CD4-positive, alpha-beta T cell (primary cell): ENCODE results near the gene ZNF879. TPM values are rescaled to one million over a fixed set of nuclear protein-coding genes. Genes with fewer than 3 reads are reported as not detected.

ENCODE experiments used
- ATAC-seq: fragments of 200-7000 bp; cut with Tn5 transposase; one replicate; pipeline ENCODE4 v1.10.0; 2022; ENCODE audit warnings: mild to moderate bottlenecking; ENCODE audit not compliant: poor library complexity
- CTCF ChIA-PET: fragments of 350-600 bp; sonication (Branson Sonifier 250); formaldehyde crosslinking; loops from one replicate; lab custom pipeline; 2021; ENCODE audit warnings: antibody characterized with exemption, inconsistent platforms; lab: Charles Lee
- POLR2A ChIA-PET: fragments of 350-600 bp; sonication (Branson Sonifier 250); formaldehyde crosslinking; loops from one replicate; lab custom pipeline; 2021; ENCODE audit warnings: antibody characterized with exemption, inconsistent platforms; lab: Charles Lee
- DNase-seq, 14 experiments: peaks; one replicate each; pipeline ENCODE4 v3.0.0-alpha.2; 2013 to 2020; ENCODE audit warnings: mixed read lengths in 2 of 14
- H3K27ac ChIP-seq, 2 donors: one replicate each; pipeline versions ENCODE4 v1.5.1 to v1.7.0; 2013; ENCODE audit warnings: low read length in 2 of 2, low read depth in 1 of 2, mild to moderate bottlenecking in 1 of 2
- H3K27me3 ChIP-seq, 2 experiments: 1 replicate in 1 of 2; 2 replicates in 1 of 2; pipeline versions ENCODE4 v1.6.1 to v1.7.0; 2013; ENCODE audit warnings: low read length in 2 of 2, control low read depth in 1 of 2, mild to moderate bottlenecking in 1 of 2, moderate library complexity in 1 of 2; ENCODE audit not compliant: insufficient read depth in 2 of 2, control insufficient read depth in 1 of 2
- H3K36me3 ChIP-seq: one replicate; pipeline ENCODE4 v1.6.1; 2013; ENCODE audit warnings: low read length, control low read depth; ENCODE audit not compliant: insufficient read depth
- H3K4me1 ChIP-seq: one replicate; pipeline ENCODE4 v1.6.1; 2013; ENCODE audit warnings: low read length, control low read depth; ENCODE audit not compliant: insufficient read depth
- H3K4me3 ChIP-seq: one replicate; pipeline ENCODE4 v1.5.1; 2013; ENCODE audit warnings: mild to moderate bottlenecking, low read length, moderate library complexity
- H3K9me3 ChIP-seq, 2 experiments: 1 replicate in 1 of 2; 2 replicates in 1 of 2; pipeline versions ENCODE4 v1.6.1 to v1.7.0; 2013; ENCODE audit warnings: low read length in 2 of 2, mild to moderate bottlenecking in 2 of 2, control low read depth in 1 of 2, moderate library complexity in 1 of 2; ENCODE audit not compliant: control insufficient read depth in 1 of 2, insufficient read depth in 1 of 2
- H3K27ac Mint-ChIP-seq: one replicate; pipeline ENCODE4 v1.8.0; 2020; ENCODE audit warnings: mixed read lengths
- H3K27me3 Mint-ChIP-seq: one replicate; pipeline ENCODE4 v1.8.0; 2021; ENCODE audit warnings: mixed read lengths
- H3K36me3 Mint-ChIP-seq: one replicate; pipeline ENCODE4 v1.8.0; 2021; ENCODE audit warnings: low read depth, mixed read lengths
- H3K4me1 Mint-ChIP-seq: one replicate; pipeline ENCODE4 v1.8.0; 2021; ENCODE audit warnings: low read depth, mixed read lengths
- H3K4me3 Mint-ChIP-seq: one replicate; pipeline ENCODE4 v1.8.0; 2020; ENCODE audit warnings: mild to moderate bottlenecking, mixed read lengths
- H3K9me3 Mint-ChIP-seq: one replicate; pipeline ENCODE4 v1.8.0; 2020; ENCODE audit warnings: mixed read lengths
- intact Hi-C, 2 experiments: fragments of 100-400 bp; cut with DNase I in 1 of 2; cut with micrococcal nuclease in 1 of 2; formaldehyde crosslinking; loops; one replicate each; pipeline versions ENCODE4 v1.15.1 to v1.9.0; 2023 to 2025; cut with DNase I, micrococcal nuclease
- total RNA-seq, 174 experiments: library from RNA in 2 of 174; stranded (reverse) in 2 of 174; gene quantifications; one replicate each; pipeline ENCODE4 v1.2.3 and lab custom pipeline; 2021 to 2026
- TF ChIP-seq, protein P1 (sequence below): fragments of 200-600 bp; IDR thresholded peaks from one replicate; pipeline ENCODE4 v1.8.0; 2022; ENCODE audit warnings: antibody characterized with exemption, mild to moderate bottlenecking

Gene ZNF879
- total RNA-seq, 2 experiments from 2014 or later = 4.9 to 5.1 TPM

DNA sequence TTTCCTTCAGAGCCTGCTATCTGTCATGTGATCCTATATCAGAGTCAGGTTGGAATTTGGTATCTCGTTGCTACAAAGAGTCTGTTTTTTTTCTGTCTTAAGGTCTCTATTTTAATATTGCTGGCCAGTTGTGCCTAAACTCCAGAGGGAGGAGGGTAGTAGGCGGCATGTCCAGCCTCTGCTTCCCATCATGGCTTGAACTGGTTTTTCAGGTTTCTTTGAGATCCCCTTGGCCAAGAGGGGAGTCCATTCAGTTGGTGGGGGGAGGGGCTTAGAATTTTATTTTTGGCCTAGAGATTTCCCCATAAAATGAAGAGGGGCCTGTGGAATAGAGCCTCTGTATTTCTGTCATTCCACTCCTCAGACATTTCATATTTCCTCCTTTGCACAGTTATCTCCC is 21.2 kb downstream of the ZNF879 start:
- TF ChIP-seq, protein P1, sequence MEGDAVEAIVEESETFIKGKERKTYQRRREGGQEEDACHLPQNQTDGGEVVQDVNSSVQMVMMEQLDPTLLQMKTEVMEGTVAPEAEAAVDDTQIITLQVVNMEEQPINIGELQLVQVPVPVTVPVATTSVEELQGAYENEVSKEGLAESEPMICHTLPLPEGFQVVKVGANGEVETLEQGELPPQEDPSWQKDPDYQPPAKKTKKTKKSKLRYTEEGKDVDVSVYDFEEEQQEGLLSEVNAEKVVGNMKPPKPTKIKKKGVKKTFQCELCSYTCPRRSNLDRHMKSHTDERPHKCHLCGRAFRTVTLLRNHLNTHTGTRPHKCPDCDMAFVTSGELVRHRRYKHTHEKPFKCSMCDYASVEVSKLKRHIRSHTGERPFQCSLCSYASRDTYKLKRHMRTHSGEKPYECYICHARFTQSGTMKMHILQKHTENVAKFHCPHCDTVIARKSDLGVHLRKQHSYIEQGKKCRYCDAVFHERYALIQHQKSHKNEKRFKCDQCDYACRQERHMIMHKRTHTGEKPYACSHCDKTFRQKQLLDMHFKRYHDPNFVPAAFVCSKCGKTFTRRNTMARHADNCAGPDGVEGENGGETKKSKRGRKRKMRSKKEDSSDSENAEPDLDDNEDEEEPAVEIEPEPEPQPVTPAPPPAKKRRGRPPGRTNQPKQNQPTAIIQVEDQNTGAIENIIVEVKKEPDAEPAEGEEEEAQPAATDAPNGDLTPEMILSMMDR = no peak
- ATAC-seq = no peak
- Histone ChIP-seq H3K27me3 (peaks cover 0 to 2% of the 10 kb centered on the region in 2 experiments), H3K4me1 (no peaks in the 10 kb centered on the region), H3K27ac (no peak overlapping the region), H3K36me3 (no peaks in the 10 kb centered on the region), H3K9me3 (peaks cover 23 to 24% of the 10 kb centered on the region in 2 experiments), H3K4me3 (no peak overlapping the region)
- peaks cover 30% of the 10 kb centered on the region for H3K36me3 Mint-ChIP-seq
- no peak overlapping the region for H3K27ac Mint-ChIP-seq
- H3K4me1 Mint-ChIP-seq = no peaks in the 10 kb centered on the region
- intact Hi-C loops = no loop called here
- H3K4me3 Mint-ChIP-seq = no peak overlapping the region
- POLR2A ChIA-PET = no interaction called here
- peaks cover 6% of the 10 kb centered on the region for H3K27me3 Mint-ChIP-seq
- DNase-seq = no peak
- CTCF ChIA-PET = no interaction called here
- peaks cover 25% of the 10 kb centered on the region for H3K9me3 Mint-ChIP-seq

DNA sequence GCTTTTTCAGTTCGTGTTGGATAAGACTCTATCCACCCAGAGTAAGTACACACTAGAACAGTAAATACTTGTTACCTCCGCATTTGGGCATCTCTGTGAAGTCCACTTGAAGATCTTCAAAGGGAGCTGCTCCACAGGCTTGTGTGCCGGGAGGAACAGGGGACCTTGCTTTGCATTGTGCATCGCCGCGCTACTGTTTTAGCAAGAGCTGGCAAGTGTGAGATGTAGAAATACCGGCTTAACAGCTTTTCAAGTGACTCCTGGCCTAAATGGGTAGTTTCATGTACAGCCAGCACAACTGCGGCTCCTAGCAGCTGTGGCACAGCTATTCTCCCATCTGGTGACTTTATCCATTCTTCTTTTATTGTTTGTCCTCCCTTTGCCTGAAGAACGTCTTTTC is 28.2 kb downstream of the ZNF879 start:
- Mint-ChIP-seq H3K9me3 (peaks cover 13% of the 10 kb centered on the region), H3K27me3 (peaks cover 13% of the 10 kb centered on the region), H3K36me3 (peaks cover 10% of the 10 kb centered on the region), H3K27ac (no peak overlapping the region), H3K4me3 (no peak overlapping the region), H3K4me1 (no peaks in the 10 kb centered on the region)
- Histone ChIP-seq H3K4me3 (no peak overlapping the region), H3K36me3 (no peaks in the 10 kb centered on the region), H3K9me3 (peaks cover 0 to 17% of the 10 kb centered on the region in 2 experiments), H3K27me3 (peaks cover 0 to 8% of the 10 kb centered on the region in 2 experiments), H3K27ac (no peak overlapping the region), H3K4me1 (no peaks in the 10 kb centered on the region)
- DNase-seq (no peak), ATAC-seq (no peak)
- TF ChIP-seq, protein P1 = no peak
- ChIA-PET CTCF (interaction anchor here (1.2 kb wide), 1 partner anchor 9 kb away, joined by 3 read pairs; no protein-coding TSS in a partner anchor), POLR2A (no interaction called here)
- intact Hi-C loops = no loop called here

DNA sequence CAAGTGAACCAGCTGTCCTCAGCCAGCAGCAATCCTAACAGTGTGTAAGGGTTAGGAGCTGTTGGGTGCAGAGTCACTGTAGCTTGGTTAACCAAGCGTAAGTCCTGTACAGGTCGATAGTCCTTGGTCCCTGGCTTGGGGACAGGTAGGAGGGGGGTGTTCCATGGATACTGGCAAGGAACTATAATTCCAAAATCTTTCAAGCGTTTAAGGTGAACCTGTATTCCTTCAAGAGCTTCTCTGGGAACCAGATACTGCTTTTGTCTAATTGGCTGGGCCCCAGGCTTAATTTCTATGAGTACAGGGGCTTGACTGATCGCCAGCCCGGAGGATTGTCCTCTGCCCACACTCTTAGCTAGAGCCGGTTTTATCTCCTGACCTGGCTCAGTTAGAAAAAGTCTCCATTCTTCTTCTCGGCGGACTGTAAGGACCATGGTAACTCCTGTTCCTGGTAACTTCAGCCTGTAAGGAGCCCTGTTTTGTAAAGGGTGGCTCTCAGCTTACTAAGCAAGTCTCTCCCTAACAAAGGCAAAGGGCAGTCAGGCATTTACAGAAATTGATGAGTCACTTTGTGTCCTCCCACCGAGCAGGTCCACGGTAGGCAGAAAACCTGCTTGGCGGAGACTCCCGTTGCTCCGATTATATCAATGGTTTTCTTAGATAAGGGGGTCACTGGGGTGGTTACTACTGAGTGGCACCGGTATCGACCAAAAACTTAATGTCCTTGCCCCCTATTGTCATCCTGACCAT is 30.6 kb downstream of the ZNF879 start:
- H3K27me3 ChIP-seq = peaks cover 0 to 8% of the 10 kb centered on the region in 2 experiments
- no peaks in the 10 kb centered on the region for H3K36me3 ChIP-seq
- peaks cover under 1% of the 10 kb centered on the region for H3K4me1 Mint-ChIP-seq
- H3K4me3 ChIP-seq = no peak overlapping the region
- no peak overlapping the region for H3K27ac Mint-ChIP-seq
- no peaks in the 10 kb centered on the region for H3K4me1 ChIP-seq
- peaks cover 4% of the 10 kb centered on the region for H3K36me3 Mint-ChIP-seq
- H3K4me3 Mint-ChIP-seq = no peak overlapping the region
- intact Hi-C loops = no loop called here
- DNase-seq (no peak), ATAC-seq (no peak)
- peaks cover 3% of the 10 kb centered on the region for H3K9me3 Mint-ChIP-seq
- CTCF ChIA-PET = no interaction called here
- POLR2A ChIA-PET = no interaction called here
- no peak overlapping the region for H3K27ac ChIP-seq
- TF ChIP-seq, protein P1 = no peak
- H3K9me3 ChIP-seq = peaks cover 0 to 9% of the 10 kb centered on the region in 2 experiments
- H3K27me3 Mint-ChIP-seq = peaks cover 9% of the 10 kb centered on the region
